ENCODE measurements around the gene NFATC1. TPM values are rescaled to one million over a fixed set of nuclear protein-coding genes. Genes with fewer than 3 reads are reported as not detected.

The NFATC1 gene
- total RNA-seq, 2 experiments from 2014 or later: 97.2 to 98.3 TPM

- no peak overlapping the region for H3K4me3 Mint-ChIP-seq
- DNase-seq (no peak), ATAC-seq (no peak)
- TF ChIP-seq CTCF (IDR thresholded peaks at IDR 0.05): no peak
- CTCF ChIA-PET: interaction anchor here (0.7 kb wide), 1 partner anchor 163 kb away, joined by 3 read pairs; no protein-coding TSS in a partner anchor
- POLR2A ChIA-PET: no interaction called here
- intact Hi-C loops (cut with micrococcal nuclease): no loop called here
- no peak overlapping the region for H3K27ac Mint-ChIP-seq
- no peaks in the 10 kb centered on the region for H3K4me1 Mint-ChIP-seq (ENCODE audit: low read depth)
- H3K36me3 Mint-ChIP-seq (ENCODE audit: low read depth): peaks cover 4% of the 10 kb centered on the region
- no peaks in the 10 kb centered on the region for H3K27me3 Mint-ChIP-seq
- no peaks in the 10 kb centered on the region for H3K9me3 Mint-ChIP-seq
These were observed 148.2 kb downstream of the NFATC1 start for GRCh38 chr18:79543861-79544385.

DNA sequence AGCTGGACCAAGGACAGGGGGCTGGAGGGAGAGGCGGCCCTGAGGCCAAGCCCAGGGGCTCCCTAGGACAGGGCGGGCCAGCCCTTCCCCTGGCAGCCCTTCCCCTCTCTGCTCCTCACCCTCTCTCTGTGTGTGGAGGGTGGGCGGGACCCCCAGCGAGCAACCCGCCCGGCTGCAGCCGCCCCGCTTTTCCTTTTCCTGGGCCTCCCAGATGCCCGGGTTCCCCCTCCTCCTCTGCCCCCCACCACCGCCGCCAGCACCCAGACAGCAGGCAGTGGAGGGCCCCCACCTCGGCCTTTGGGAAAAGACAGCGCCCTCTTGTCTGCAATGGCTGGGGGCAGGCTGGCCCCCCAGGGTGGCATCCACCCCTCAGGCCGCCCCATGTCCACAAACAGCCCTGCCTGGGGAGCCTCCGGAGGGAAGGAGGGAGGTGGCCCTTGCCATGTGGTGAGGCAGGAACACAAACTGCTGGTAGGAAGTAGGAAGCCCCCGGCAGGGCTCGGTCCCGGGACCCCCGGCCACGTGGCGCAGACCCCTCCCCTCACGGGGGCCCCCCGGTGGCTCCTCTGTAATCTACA is 148.7 kb downstream of the NFATC1 start:
- Mint-ChIP-seq H3K27ac (no peak overlapping the region), H3K4me3 (no peak overlapping the region), H3K36me3 (ENCODE audit: low read depth) (peaks cover 4% of the 10 kb centered on the region), H3K27me3 (no peaks in the 10 kb centered on the region), H3K4me1 (ENCODE audit: low read depth) (no peaks in the 10 kb centered on the region), H3K9me3 (no peaks in the 10 kb centered on the region)
- CTCF ChIA-PET: no interaction called here
- ATAC-seq: no peak
- intact Hi-C loops (cut with micrococcal nuclease): no loop called here
- no peak for TF ChIP-seq CTCF (IDR thresholded peaks at IDR 0.05)
- POLR2A ChIA-PET: no interaction called here
- DNase-seq: no peak

- Mint-ChIP-seq H3K36me3 (ENCODE audit: low read depth) (no peaks in the 10 kb centered on the region), H3K9me3 (no peaks in the 10 kb centered on the region), H3K4me3 (no peak overlapping the region), H3K27ac (no peak overlapping the region), H3K27me3 (no peaks in the 10 kb centered on the region), H3K4me1 (ENCODE audit: low read depth) (no peaks in the 10 kb centered on the region)
- TF ChIP-seq CTCF (IDR thresholded peaks at IDR 0.05): no peak
- CTCF ChIA-PET: interaction anchor here (0.9 kb wide), 1 partner anchor 167 kb away, joined by 4 read pairs; no protein-coding TSS in a partner anchor
- POLR2A ChIA-PET: interaction anchor here (0.6 kb wide), 2 partner anchors 69 to 541 kb away, joined by 3 read pairs; no protein-coding TSS in a partner anchor
- DNase-seq (no peak), ATAC-seq (no peak)
- intact Hi-C loops (cut with micrococcal nuclease): no loop called here
These were observed 149.5 kb downstream of the NFATC1 start for GRCh38 chr18:79545255-79545654.

DNA sequence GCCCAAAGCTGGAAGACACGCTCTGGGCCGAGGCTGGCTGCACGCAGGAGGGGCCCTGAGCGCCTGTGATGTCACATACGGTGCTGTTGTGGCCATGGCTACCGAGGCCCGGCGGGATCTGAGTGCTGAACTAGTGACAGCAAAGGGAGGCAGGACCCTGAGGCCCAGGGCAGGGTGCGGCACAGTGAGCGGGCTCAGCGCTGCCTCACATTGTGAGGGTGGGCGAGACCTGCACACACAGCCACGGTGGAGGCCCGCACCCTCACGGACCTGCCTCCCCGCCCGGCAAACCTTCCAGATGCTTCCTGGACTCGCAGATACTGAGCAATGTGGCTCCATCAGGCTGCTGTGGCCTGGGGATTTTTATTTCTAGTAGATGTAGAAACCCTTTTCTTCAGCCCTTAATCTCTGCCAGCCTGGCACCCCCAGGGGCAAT is 150.0 kb downstream of the NFATC1 start:
- POLR2A ChIA-PET: interaction anchor here (0.6 kb wide), 2 partner anchors 68 to 541 kb away, joined by 3 read pairs; no protein-coding TSS in a partner anchor
- intact Hi-C loops (cut with micrococcal nuclease): no loop called here

More for the DNA sequence above, 150.0 kb downstream of the NFATC1 start:
- Mint-ChIP-seq H3K9me3 (no peaks in the 10 kb centered on the region), H3K27me3 (no peaks in the 10 kb centered on the region), H3K36me3 (ENCODE audit: low read depth) (no peaks in the 10 kb centered on the region), H3K27ac (no peak overlapping the region), H3K4me1 (ENCODE audit: low read depth) (no peaks in the 10 kb centered on the region), H3K4me3 (no peak overlapping the region)
- CTCF ChIA-PET: interaction anchor here (0.9 kb wide), 1 partner anchor 167 kb away, joined by 4 read pairs; no protein-coding TSS in a partner anchor
- no peak for DNase-seq
- no peak for ATAC-seq
- no peak for TF ChIP-seq CTCF (IDR thresholded peaks at IDR 0.05)

Data from activated CD8-positive, alpha-beta T cell treated with anti-CD3 and anti-CD28 coated beads for 36 hours (primary cell).